K562 (cell line): ENCODE results near the gene APOL4. TPM values are rescaled to one million over a fixed set of nuclear protein-coding genes. Genes with fewer than 3 reads are reported as not detected.
A peak's percentile ranks its signal among the peaks of the same experiment; 100 is the strongest.

Experiments used
- ATAC-seq: fragments of 200-7000 bp; cut with Tn5 transposase; 3 replicates; pipeline ENCODE4 v1.9.1; 2020; ENCODE audit warnings: moderate library complexity
- BruUV-seq: library from RNA; stranded (reverse); fragments of 400-500 nt; replicated peaks from 2 replicates; lab custom pipeline; 2021; lab: Mats Ljungman, UMichigan
- CTCF ChIA-PET: fragments of 300-600 bp; formaldehyde crosslinking; extraction: SDS; loops from one replicate; lab custom pipeline; 2021; ENCODE audit warnings: low intra/inter-chr PET ratio; lab: Yijun Ruan, JAX
- POLR2A ChIA-PET: fragments of 300-600, 350-650 bp; sonication (Branson Sonifier 250); formaldehyde crosslinking; extraction: SDS; loops from one replicate; lab custom pipeline; 2021; ENCODE audit warnings: antibody characterized with exemption, inconsistent platforms; lab: Yijun Ruan, JAX
- DNase-seq, 4 experiments: peaks; one replicate each; pipeline versions ENCODE4 v3.0.0 to v3.0.0-alpha.2; 2011 to 2018; ENCODE audit warnings: low spot score in 3 of 4, mixed read lengths in 3 of 4; ENCODE audit errors: extremely low read depth in 1 of 4
- FAIRE-seq: peaks from 2 replicates; lab custom pipeline; 2011; peaks lifted over from hg19 to GRCh38; lab: Jason Lieb, UNC
- H2AFZ ChIP-seq: 2 replicates; pipeline ENCODE4 v1.6.0; 2011; ENCODE audit warnings: low read depth, low read length, control low read depth, inconsistent platforms
- H3K27ac ChIP-seq: fragments of 200-600 bp; 3 replicates; pipeline ENCODE4 v1.8.0; 2011; ENCODE audit warnings: low read depth, mild to moderate bottlenecking, control low read depth, inconsistent platforms, low read length, moderate library complexity, mixed read lengths; ENCODE audit errors: extremely low read depth
- H3K27me3 ChIP-seq, 2 experiments: fragments of 300-600 bp in 1 of 2; 2 replicates in 1 of 2; 3 replicates in 1 of 2; pipeline versions ENCODE4 v1.6.0 to v1.8.0; 2011; ENCODE audit warnings: inconsistent platforms in 2 of 2, low read length in 2 of 2, mild to moderate bottlenecking in 1 of 2, mixed read lengths in 1 of 2, moderate library complexity in 1 of 2; ENCODE audit not compliant: control insufficient read depth in 2 of 2, insufficient read depth in 2 of 2
- H3K36me3 ChIP-seq: fragments of 300-600 bp; 3 replicates; pipeline ENCODE4 v1.8.0; 2011; ENCODE audit warnings: mild to moderate bottlenecking, low read length, inconsistent platforms; ENCODE audit not compliant: control insufficient read depth, insufficient read depth
- H3K4me1 ChIP-seq, 2 experiments: fragments of 200-600 bp in 1 of 2; replicated peaks in 1 of 2; 2 replicates in 1 of 2; 3 replicates in 1 of 2; pipeline versions ENCODE4 v1.5.1 to v1.8.0; 2011; ENCODE audit warnings: inconsistent platforms in 2 of 2, low read length in 2 of 2, mild to moderate bottlenecking in 1 of 2, mixed read lengths in 1 of 2, moderate library complexity in 1 of 2; ENCODE audit not compliant: control insufficient read depth in 2 of 2, insufficient read depth in 2 of 2
- H3K4me2 ChIP-seq: 2 replicates; pipeline ENCODE4 v1.6.1; 2011; ENCODE audit warnings: low read length, control low read depth, inconsistent platforms, mixed read lengths; ENCODE audit not compliant: insufficient read depth
- H3K4me3 ChIP-seq: fragments of 200-600 bp; sonication (generic), shearing (Covaris generic); 2 replicates; pipeline ENCODE4 v1.5.1; 2016; ENCODE audit warnings: control low read depth, inconsistent platforms
- H3K79me2 ChIP-seq: fragments of 200-600 bp; 3 replicates; pipeline ENCODE4 v1.8.0; 2011; ENCODE audit warnings: low read length, inconsistent platforms; ENCODE audit not compliant: control insufficient read depth, insufficient read depth
- H3K9ac ChIP-seq, 2 experiments: 2 replicates each; pipeline versions ENCODE4 v1.6.0 to v1.6.1; 2011; ENCODE audit warnings: low read depth in 2 of 2, low read length in 2 of 2, control low read depth in 1 of 2, inconsistent platforms in 1 of 2, mild to moderate bottlenecking in 1 of 2, mixed read lengths in 1 of 2; ENCODE audit not compliant: insufficient read depth in 1 of 2
- H3K9me1 ChIP-seq: one replicate; pipeline ENCODE4 v1.6.0; 2011; ENCODE audit warnings: inconsistent platforms, mild to moderate bottlenecking, low read length, moderate library complexity; ENCODE audit not compliant: control insufficient read depth, insufficient read depth
- H3K9me3 ChIP-seq: replicated peaks from 2 replicates; pipeline ENCODE4 v1.5.1; 2011; ENCODE audit warnings: low read depth, low read length, inconsistent platforms; ENCODE audit not compliant: control insufficient read depth, insufficient read depth
- H4K20me1 ChIP-seq: replicated peaks from 2 replicates; pipeline ENCODE4 v1.6.1; 2011; ENCODE audit warnings: low read length, inconsistent platforms, mixed read lengths; ENCODE audit not compliant: control insufficient read depth, insufficient read depth
- MED1 ChIP-seq: sonication (generic); formaldehyde crosslinking; IDR thresholded peaks from 2 replicates; pipeline ENCODE4 v1.8.1; 2023; ENCODE audit warnings: missing genetic modification reagents, borderline replicate concordance
- TOE1 ChIP-seq, 2 experiments: fragments of 450-650 bp in 1 of 2; sonication (generic) in 1 of 2; formaldehyde crosslinking in 1 of 2; IDR thresholded peaks; 2 replicates each; pipeline versions ENCODE4 v1.7.1 to v1.8.0; 2016 to 2022; ENCODE audit warnings: borderline replicate concordance in 2 of 2, mild to moderate bottlenecking in 2 of 2, antibody characterized with exemption in 1 of 2, inconsistent platforms in 1 of 2, low read depth in 1 of 2, missing genetic modification reagents in 1 of 2, moderate library complexity in 1 of 2
- ZNF232 ChIP-seq: sonication (generic); formaldehyde crosslinking; IDR thresholded peaks from 2 replicates; pipeline ENCODE4 v1.8.0; 2022; ENCODE audit warnings: mild to moderate bottlenecking, missing genetic modification reagents
- WGBS: fragments of 100-300 bp; shearing (Covaris generic); methylation state at CpG from one replicate; pipeline ENCODE4 v1.1.6; 2016; ENCODE audit warnings: low coverage, mixed read lengths; ENCODE audit not compliant: insufficient coverage; ENCODE audit errors: missing lambda C conversion rate; 5-methylcytosine and 5-hydroxymethylcytosine counted together
- in situ Hi-C: fragments of 300-500 bp; cut with MboI; formaldehyde crosslinking; loops from 4 replicates; pipeline ENCODE4 v1.15.0; 2018; ENCODE audit warnings: inconsistent platforms, mixed read lengths
- intact Hi-C: fragments of 100-400 bp; cut with micrococcal nuclease; formaldehyde crosslinking; loops from 2 replicates; pipeline ENCODE4 v1.14.2; 2022
- polyA plus RNA-seq, 8 experiments: library from polyadenylated mRNA; depleted of rRNA in 4 of 8; stranded (reverse) in 5 of 8; unstranded in 3 of 8; fragments of >200 nt; fragmentation: Nextera tagmentation in 2 of 8; fragmentation: Illumina TruSeq in 1 of 8; extraction: Ambion mirVana in 2 of 8; extraction: Trizol in 1 of 8; gene quantifications; 2 replicates each; pipeline versions ENCODE4 v1.2.1 to v1.2.3, GENCODE V29; 2011 to 2014; ENCODE audit warnings: inconsistent platforms in 1 of 8, missing spikeins in 1 of 8
- total RNA-seq, 7 experiments: library from RNA; depleted of rRNA in 6 of 7; stranded (reverse); fragments of >200 nt in 6 of 7; fragmentation: Illumina TruSeq in 2 of 7; extraction: Trizol in 2 of 7; gene quantifications; 2 replicates each; pipeline versions ENCODE4 v1.2.1 to v1.2.3, GENCODE V29; 2011 to 2021; ENCODE audit warnings: low replicate concordance in 1 of 7
- TF ChIP-seq, protein P1 (sequence below), 3 experiments: IDR thresholded peaks in 2 of 3; conservative IDR thresholded peaks in 1 of 3; 2 replicates each; pipeline ENCODE4 v1.5.1; 2011 to 2012; ENCODE audit warnings: low read length in 3 of 3, mild to moderate bottlenecking in 3 of 3, control low read depth in 2 of 3, improper control_type of control experiment in 1 of 3, inconsistent platforms in 1 of 3, low read depth in 1 of 3, mixed read lengths in 1 of 3, moderate library complexity in 1 of 3; ENCODE audit not compliant: insufficient read depth in 2 of 3

Gene APOL4
- total and polyA plus RNA-seq, 9 of the 15 experiments (the other 6 are each of a cell fraction or from before 2014, with no cell fraction given): 6.5 to 15.0 (median 9.8) TPM

DNA sequence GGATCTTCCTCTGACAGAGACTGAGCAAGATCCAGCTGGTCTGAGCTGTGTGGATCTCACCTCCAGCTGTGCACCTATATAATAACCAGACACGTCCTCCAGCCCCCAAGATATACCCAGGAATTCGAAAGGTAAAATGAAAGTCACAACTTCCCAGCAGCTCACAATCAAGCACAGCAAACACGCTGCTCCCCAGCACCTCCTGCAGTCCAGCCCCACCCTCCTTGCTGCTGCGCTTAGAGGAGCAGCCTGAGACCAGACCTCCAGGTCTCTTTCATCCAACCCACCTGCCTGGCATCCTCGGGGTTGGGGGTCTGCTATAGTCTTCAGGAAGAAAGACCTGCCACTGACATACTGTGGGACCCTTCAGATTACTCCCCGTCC is 3.0 kb upstream of the APOL4 start:
- H3K4me1 ChIP-seq: peaks cover 16 to 20% of the 10 kb centered on the region in 2 experiments; a peak in 4 of 5 replicates
- no TSS peak for BruUV-seq
- H3K27me3 ChIP-seq: no peaks in the 10 kb centered on the region
- TF ChIP-seq ZNF232 (CRISPR knock-in tag) (no peak), TOE1 (IDR thresholded peaks at IDR 0.05; ENCODE audit: borderline replicate concordance) (no peak), TOE1 (CRISPR knock-in tag; IDR thresholded peaks at IDR 0.05; ENCODE audit: borderline replicate concordance, low read depth) (no peak), MED1 (CRISPR knock-in tag) (no peak)
- TF ChIP-seq, protein P1, sequence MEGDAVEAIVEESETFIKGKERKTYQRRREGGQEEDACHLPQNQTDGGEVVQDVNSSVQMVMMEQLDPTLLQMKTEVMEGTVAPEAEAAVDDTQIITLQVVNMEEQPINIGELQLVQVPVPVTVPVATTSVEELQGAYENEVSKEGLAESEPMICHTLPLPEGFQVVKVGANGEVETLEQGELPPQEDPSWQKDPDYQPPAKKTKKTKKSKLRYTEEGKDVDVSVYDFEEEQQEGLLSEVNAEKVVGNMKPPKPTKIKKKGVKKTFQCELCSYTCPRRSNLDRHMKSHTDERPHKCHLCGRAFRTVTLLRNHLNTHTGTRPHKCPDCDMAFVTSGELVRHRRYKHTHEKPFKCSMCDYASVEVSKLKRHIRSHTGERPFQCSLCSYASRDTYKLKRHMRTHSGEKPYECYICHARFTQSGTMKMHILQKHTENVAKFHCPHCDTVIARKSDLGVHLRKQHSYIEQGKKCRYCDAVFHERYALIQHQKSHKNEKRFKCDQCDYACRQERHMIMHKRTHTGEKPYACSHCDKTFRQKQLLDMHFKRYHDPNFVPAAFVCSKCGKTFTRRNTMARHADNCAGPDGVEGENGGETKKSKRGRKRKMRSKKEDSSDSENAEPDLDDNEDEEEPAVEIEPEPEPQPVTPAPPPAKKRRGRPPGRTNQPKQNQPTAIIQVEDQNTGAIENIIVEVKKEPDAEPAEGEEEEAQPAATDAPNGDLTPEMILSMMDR (IDR thresholded peaks at IDR 0.05 in 2 of 3, conservative IDR thresholded peaks at IDR 0.05 in 1 of 3; ENCODE audit: insufficient read depth in 2 of 3, low read depth in 1 of 3, low read length in 3 of 3): 0 out of 6 replicates have a peak, but pooled peaks of 1 of the 3 experiments have one; percentile 10
- TF ChIP-seq, all 486 proteins: peak for 1
- ChIA-PET CTCF (no interaction called here), POLR2A (interaction anchor here (0.6 to 0.9 kb wide), 2 partner anchors 65 to 114 kb away, joined by 3 to 4 read pairs; no protein-coding TSS in a partner anchor)
- Histone ChIP-seq H3K9me1 (no peaks in the 10 kb centered on the region), H3K79me2 (peaks cover 18% of the 10 kb centered on the region), H3K4me2 (peak overlapping the region; percentile 21; the same call in 1 of the 2 replicates), H3K36me3 (no peaks in the 10 kb centered on the region), H3K9me3 (0 out of 2 replicates have a peak, but pooled peaks cover 2% of the 10 kb centered on the region), H2AFZ (0 out of 2 replicates have a peak overlapping the region, but pooled peaks have one; percentile 15), H4K20me1 (no peaks in the 10 kb centered on the region), H3K27ac (no peak overlapping the region), H3K9ac (no peak overlapping the region; a peak in 1 of 4 replicates), H3K4me3 (no peak overlapping the region)
- ATAC-seq: peak; percentile 20; the same call in 1 of the 3 replicates
- WGBS: 6% methylated on average over 5 of the region's 6 CpGs
- in situ Hi-C loops: no loop called here
- no peak for DNase-seq
- intact Hi-C loops: no loop called here
- FAIRE-seq: no peak
